Mucosa of descending colon (tissue), 3 donors: ENCODE data around the gene ARHGAP22. TPM values are rescaled to one million over a fixed set of nuclear protein-coding genes. Genes with fewer than 3 reads are reported as not detected.

ENCODE experiments used
- ATAC-seq: fragments of 200-7000 bp; cut with Tn5 transposase; one replicate; pipeline ENCODE4 v1.9.1; 2020; ENCODE audit warnings: mild to moderate bottlenecking, moderate library complexity
- DNase-seq, 3 donors: peaks; one replicate each; pipeline ENCODE4 v3.0.0-alpha.2; 2020
- H3K36me3 ChIP-seq: fragments of 200-600 bp; one replicate; pipeline ENCODE4 v1.8.0; 2021; ENCODE audit warnings: low read depth, mild to moderate bottlenecking
- H3K4me1 ChIP-seq: fragments of 200-600 bp; one replicate; pipeline ENCODE4 v1.8.0; 2021; ENCODE audit warnings: low read depth, mild to moderate bottlenecking
- H3K4me3 ChIP-seq: fragments of 200-600 bp; one replicate; pipeline ENCODE4 v1.8.0; 2021; ENCODE audit warnings: mild to moderate bottlenecking
- H3K9me3 ChIP-seq: fragments of 200-600 bp; one replicate; pipeline ENCODE4 v1.8.0; 2021; ENCODE audit warnings: mild to moderate bottlenecking
- CTCF ChIP-seq: fragments of 200-600 bp; IDR thresholded peaks from one replicate; pipeline ENCODE4 v1.8.0; 2022; ENCODE audit warnings: antibody characterized with exemption, mild to moderate bottlenecking
- intact Hi-C, 2 donors: fragments of 100-400 bp; cut with DNase I in 1 of 2; cut with micrococcal nuclease in 1 of 2; formaldehyde crosslinking; loops; one replicate each; pipeline versions ENCODE4 v1.11.0 to v1.11.1; 2022; cut with DNase I, micrococcal nuclease
- total RNA-seq, 3 donors: library from RNA; stranded (reverse); fragmentation: NEBNext Ultra II Directional in 2 of 3; extraction: Animal tissue kit (Norgen Biotek cat#: 25700) in 2 of 3; gene quantifications; one replicate each; pipeline versions ENCODE4 v1.2.1 to v1.2.4, GENCODE V29; 2021 to 2023
- donor health status: DM: no; HTN: no; CAD: no; lungs with moderate emphysema.
- donor health status: DM: no; HTN: no; CAD: no.
- donor health status: DM: no; HTN: yes; CAD: no.

ARHGAP22 gene
- total RNA-seq, 3 donors from 2014 or later = 0.93 to 5.9 (median 1.3) TPM

GRCh38 chr10:48533540-48533939 lies 71.3 kb downstream of the ARHGAP22 start:
- Histone ChIP-seq H3K36me3 (no peaks in the 10 kb centered on the region), H3K9me3 (no peaks in the 10 kb centered on the region), H3K4me3 (no peak overlapping the region), H3K4me1 (no peaks in the 10 kb centered on the region)
- TF ChIP-seq CTCF = no peak
- intact Hi-C loops = no loop called here
- DNase-seq (no peak), ATAC-seq (no peak)

GRCh38 chr10:48531486-48531885 lies 73.4 kb downstream of the ARHGAP22 start:
- intact Hi-C loops = no loop called here
- ATAC-seq = no peak
- Histone ChIP-seq H3K9me3 (no peaks in the 10 kb centered on the region), H3K36me3 (no peaks in the 10 kb centered on the region), H3K4me1 (no peaks in the 10 kb centered on the region), H3K4me3 (no peak overlapping the region)
- DNase-seq = no peak
- TF ChIP-seq CTCF = no peak

- ATAC-seq = no peak
- TF ChIP-seq CTCF = no peak
- intact Hi-C loops = no loop called here
- no peaks in the 10 kb centered on the region for H3K4me1 ChIP-seq
- no peak overlapping the region for H3K4me3 ChIP-seq
- no peaks in the 10 kb centered on the region for H3K36me3 ChIP-seq
- H3K9me3 ChIP-seq = no peaks in the 10 kb centered on the region
- no peak for DNase-seq
Observed at GRCh38 chr10:48529331-48529730, 75.5 kb downstream of the ARHGAP22 start.

- no peak for DNase-seq
- ATAC-seq = no peak
- Histone ChIP-seq H3K9me3 (no peaks in the 10 kb centered on the region), H3K4me3 (no peak overlapping the region), H3K4me1 (peaks cover 6% of the 10 kb centered on the region), H3K36me3 (no peaks in the 10 kb centered on the region)
- no peak for TF ChIP-seq CTCF
- intact Hi-C loops = no loop called here
Observed at GRCh38 chr10:48527756-48528155, 77.1 kb downstream of the ARHGAP22 start.

GRCh38 chr10:48526846-48527505 lies 77.9 kb downstream of the ARHGAP22 start:
- H3K9me3 ChIP-seq = no peaks in the 10 kb centered on the region
- H3K4me3 ChIP-seq = no peak overlapping the region
- peaks cover 6% of the 10 kb centered on the region for H3K4me1 ChIP-seq
- ATAC-seq (no peak), DNase-seq (no peak)
- no peak for TF ChIP-seq CTCF
- intact Hi-C loops = no loop called here
- no peaks in the 10 kb centered on the region for H3K36me3 ChIP-seq
